Measurements from ENCODE around the gene RGL1. TPM values are rescaled to one million over a fixed set of nuclear protein-coding genes. Genes with fewer than 3 reads are reported as not detected.

The RGL1 gene
- total RNA-seq, 1 experiment from 2014 or later: 4.8 TPM

DNA sequence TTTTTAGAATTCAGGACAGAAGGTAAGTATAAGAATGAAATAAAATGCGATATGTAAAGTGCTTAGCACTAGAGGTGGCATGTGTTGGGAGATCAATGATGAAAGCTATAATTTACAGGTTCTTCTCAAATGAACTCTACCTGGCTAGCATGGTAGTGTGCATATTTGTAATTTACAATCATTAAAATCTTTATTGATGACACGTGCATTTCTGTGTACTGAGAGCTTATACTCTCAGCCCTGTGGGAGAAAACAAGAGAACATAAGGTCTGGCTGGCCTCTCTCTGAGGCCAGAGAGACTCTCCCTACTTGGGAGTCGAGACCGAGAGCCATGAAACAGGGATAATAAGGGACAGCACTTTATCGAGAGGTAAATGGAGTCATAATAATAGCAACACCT is 156.2 kb downstream of the RGL1 start:
- DNase-seq: no peak
- intact Hi-C loops (cut with micrococcal nuclease; ENCODE audit: unreplicated experiment): no loop called here
- no peak overlapping the region for H3K27ac Mint-ChIP-seq (ENCODE audit: unreplicated experiment)
- CTCF ChIA-PET: no interaction called here
- H3K9me3 Mint-ChIP-seq (ENCODE audit: low read depth, unreplicated experiment): no peaks in the 10 kb centered on the region
- no peaks in the 10 kb centered on the region for H3K27me3 Mint-ChIP-seq (ENCODE audit: unreplicated experiment)
- TF ChIP-seq, protein P1, sequence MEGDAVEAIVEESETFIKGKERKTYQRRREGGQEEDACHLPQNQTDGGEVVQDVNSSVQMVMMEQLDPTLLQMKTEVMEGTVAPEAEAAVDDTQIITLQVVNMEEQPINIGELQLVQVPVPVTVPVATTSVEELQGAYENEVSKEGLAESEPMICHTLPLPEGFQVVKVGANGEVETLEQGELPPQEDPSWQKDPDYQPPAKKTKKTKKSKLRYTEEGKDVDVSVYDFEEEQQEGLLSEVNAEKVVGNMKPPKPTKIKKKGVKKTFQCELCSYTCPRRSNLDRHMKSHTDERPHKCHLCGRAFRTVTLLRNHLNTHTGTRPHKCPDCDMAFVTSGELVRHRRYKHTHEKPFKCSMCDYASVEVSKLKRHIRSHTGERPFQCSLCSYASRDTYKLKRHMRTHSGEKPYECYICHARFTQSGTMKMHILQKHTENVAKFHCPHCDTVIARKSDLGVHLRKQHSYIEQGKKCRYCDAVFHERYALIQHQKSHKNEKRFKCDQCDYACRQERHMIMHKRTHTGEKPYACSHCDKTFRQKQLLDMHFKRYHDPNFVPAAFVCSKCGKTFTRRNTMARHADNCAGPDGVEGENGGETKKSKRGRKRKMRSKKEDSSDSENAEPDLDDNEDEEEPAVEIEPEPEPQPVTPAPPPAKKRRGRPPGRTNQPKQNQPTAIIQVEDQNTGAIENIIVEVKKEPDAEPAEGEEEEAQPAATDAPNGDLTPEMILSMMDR (IDR thresholded peaks at IDR 0.05; ENCODE audit: unreplicated experiment): no peak
- no TSS peak for BruUV-seq (replicated peaks)
- no peak overlapping the region for H3K4me3 Mint-ChIP-seq (ENCODE audit: low read depth, unreplicated experiment)
- H3K36me3 Mint-ChIP-seq (ENCODE audit: insufficient read depth, unreplicated experiment): no peaks in the 10 kb centered on the region
- no peaks in the 10 kb centered on the region for H3K4me1 Mint-ChIP-seq (ENCODE audit: low read depth, unreplicated experiment)

GRCh38 chr1:183962903-183963302 is 158.0 kb downstream of the RGL1 start:
- TF ChIP-seq, protein P1 (IDR thresholded peaks at IDR 0.05; ENCODE audit: unreplicated experiment): no peak
- BruUV-seq (replicated peaks): no TSS peak
- CTCF ChIA-PET: no interaction called here
- no peaks in the 10 kb centered on the region for H3K27me3 Mint-ChIP-seq (ENCODE audit: unreplicated experiment)
- no peaks in the 10 kb centered on the region for H3K9me3 Mint-ChIP-seq (ENCODE audit: low read depth, unreplicated experiment)
- H3K27ac Mint-ChIP-seq (ENCODE audit: unreplicated experiment): no peak overlapping the region
- intact Hi-C loops (cut with micrococcal nuclease; ENCODE audit: unreplicated experiment): no loop called here
- H3K4me3 Mint-ChIP-seq (ENCODE audit: low read depth, unreplicated experiment): no peak overlapping the region
- DNase-seq: no peak
- H3K4me1 Mint-ChIP-seq (ENCODE audit: low read depth, unreplicated experiment): no peaks in the 10 kb centered on the region
- no peaks in the 10 kb centered on the region for H3K36me3 Mint-ChIP-seq (ENCODE audit: insufficient read depth, unreplicated experiment)

DNA sequence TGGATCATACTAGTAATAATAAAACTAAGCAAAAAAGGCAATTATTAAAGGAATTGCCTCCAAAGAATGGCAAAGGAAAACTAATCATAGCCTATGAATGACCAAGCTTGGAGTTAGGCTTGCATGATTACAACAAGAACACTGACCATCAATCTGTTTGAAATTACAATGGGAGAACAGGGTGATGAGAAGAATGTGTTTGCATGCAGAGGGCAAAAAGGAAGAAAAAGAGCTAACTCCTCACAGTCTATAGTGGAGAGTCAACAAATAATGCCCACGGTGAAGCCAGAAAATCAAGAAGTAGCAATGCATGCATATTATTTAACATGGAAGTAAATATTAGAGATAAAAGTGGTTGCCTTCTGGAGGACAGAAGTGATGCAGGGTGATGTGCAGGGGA is 160.8 kb downstream of the RGL1 start:
- intact Hi-C loops (cut with micrococcal nuclease; ENCODE audit: unreplicated experiment): no loop called here
- BruUV-seq (replicated peaks): no TSS peak
- CTCF ChIA-PET: no interaction called here
- Mint-ChIP-seq H3K36me3 (ENCODE audit: insufficient read depth, unreplicated experiment) (no peaks in the 10 kb centered on the region), H3K4me1 (ENCODE audit: low read depth, unreplicated experiment) (no peaks in the 10 kb centered on the region), H3K4me3 (ENCODE audit: low read depth, unreplicated experiment) (no peak overlapping the region), H3K9me3 (ENCODE audit: low read depth, unreplicated experiment) (no peaks in the 10 kb centered on the region), H3K27me3 (ENCODE audit: unreplicated experiment) (no peaks in the 10 kb centered on the region), H3K27ac (ENCODE audit: unreplicated experiment) (no peak overlapping the region)
- TF ChIP-seq, protein P1 (IDR thresholded peaks at IDR 0.05; ENCODE audit: unreplicated experiment): no peak
- no peak for DNase-seq

- DNase-seq: no peak
- Mint-ChIP-seq H3K27me3 (ENCODE audit: unreplicated experiment) (no peaks in the 10 kb centered on the region), H3K36me3 (ENCODE audit: insufficient read depth, unreplicated experiment) (no peaks in the 10 kb centered on the region), H3K27ac (ENCODE audit: unreplicated experiment) (no peak overlapping the region), H3K4me3 (ENCODE audit: low read depth, unreplicated experiment) (no peak overlapping the region), H3K4me1 (ENCODE audit: low read depth, unreplicated experiment) (no peaks in the 10 kb centered on the region), H3K9me3 (ENCODE audit: low read depth, unreplicated experiment) (no peaks in the 10 kb centered on the region)
- TF ChIP-seq, protein P1 (IDR thresholded peaks at IDR 0.05; ENCODE audit: unreplicated experiment): no peak
- CTCF ChIA-PET: no interaction called here
- no TSS peak for BruUV-seq (replicated peaks)
- intact Hi-C loops (cut with micrococcal nuclease; ENCODE audit: unreplicated experiment): no loop called here
These were observed 161.6 kb downstream of the RGL1 start for GRCh38 chr1:183966487-183966886.

GRCh38 chr1:183967914-183968313 is 163.0 kb downstream of the RGL1 start:
- BruUV-seq (replicated peaks): no TSS peak
- no peak overlapping the region for H3K27ac Mint-ChIP-seq (ENCODE audit: unreplicated experiment)
- DNase-seq: no peak
- H3K27me3 Mint-ChIP-seq (ENCODE audit: unreplicated experiment): no peaks in the 10 kb centered on the region
- TF ChIP-seq, protein P1 (IDR thresholded peaks at IDR 0.05; ENCODE audit: unreplicated experiment): no peak
- intact Hi-C loops (cut with micrococcal nuclease; ENCODE audit: unreplicated experiment): no loop called here
- H3K9me3 Mint-ChIP-seq (ENCODE audit: low read depth, unreplicated experiment): no peaks in the 10 kb centered on the region
- H3K4me1 Mint-ChIP-seq (ENCODE audit: low read depth, unreplicated experiment): no peaks in the 10 kb centered on the region
- H3K4me3 Mint-ChIP-seq (ENCODE audit: low read depth, unreplicated experiment): no peak overlapping the region
- H3K36me3 Mint-ChIP-seq (ENCODE audit: insufficient read depth, unreplicated experiment): no peaks in the 10 kb centered on the region
- CTCF ChIA-PET: no interaction called here
